ENCODE measurements around the gene UBE2O.

UBE2O gene

GRCh38 chr17:76471498-76472257 is 18.7 kb upstream of the UBE2O start:
- H3K27ac ChIP-seq: no peak overlapping the region
- TF ChIP-seq ZFX (IDR thresholded peaks at IDR 0.05): no peak
- no peak for TF ChIP-seq CTCF (conservative IDR thresholded peaks at IDR 0.05)

DNA sequence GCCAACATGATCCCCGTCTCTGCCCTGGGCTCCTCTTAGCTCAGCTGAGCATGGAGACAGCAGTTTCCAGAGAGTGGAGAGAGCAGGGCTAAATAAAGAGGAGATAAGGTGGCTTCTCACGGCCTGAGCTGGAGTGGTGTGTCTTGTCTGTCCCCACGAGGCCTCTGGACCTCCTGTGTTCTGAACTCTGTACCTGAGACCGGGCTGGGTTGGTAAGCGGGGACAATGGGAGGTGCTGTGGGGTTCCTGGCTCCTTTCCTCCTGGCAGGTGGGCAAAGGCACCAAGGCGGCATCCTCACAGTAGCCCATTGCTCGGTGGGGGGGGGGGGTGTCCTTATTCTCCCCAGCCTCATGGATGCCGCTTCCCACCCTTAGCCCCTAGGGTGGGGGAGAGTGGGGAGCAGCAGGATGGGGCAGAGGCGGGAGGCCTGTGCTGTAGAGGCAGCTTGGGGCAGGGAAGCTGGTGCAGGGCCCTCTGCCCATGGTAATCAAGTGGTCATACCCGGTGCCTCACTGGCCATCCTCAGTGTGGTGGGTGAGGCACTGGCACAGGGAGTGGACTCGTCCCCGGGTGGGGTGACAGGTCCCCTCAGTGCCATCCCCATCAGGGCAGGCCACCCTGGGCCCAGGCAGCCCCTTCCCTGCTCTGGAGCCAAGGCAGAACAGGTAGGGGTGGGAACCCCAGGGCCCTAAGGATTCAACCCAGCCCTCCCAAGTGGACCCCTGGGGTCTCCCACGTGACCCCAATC is 17.2 kb upstream of the UBE2O start:
- TF ChIP-seq ZFX (IDR thresholded peaks at IDR 0.05): no peak
- no peak for TF ChIP-seq CTCF (conservative IDR thresholded peaks at IDR 0.05)

DNA sequence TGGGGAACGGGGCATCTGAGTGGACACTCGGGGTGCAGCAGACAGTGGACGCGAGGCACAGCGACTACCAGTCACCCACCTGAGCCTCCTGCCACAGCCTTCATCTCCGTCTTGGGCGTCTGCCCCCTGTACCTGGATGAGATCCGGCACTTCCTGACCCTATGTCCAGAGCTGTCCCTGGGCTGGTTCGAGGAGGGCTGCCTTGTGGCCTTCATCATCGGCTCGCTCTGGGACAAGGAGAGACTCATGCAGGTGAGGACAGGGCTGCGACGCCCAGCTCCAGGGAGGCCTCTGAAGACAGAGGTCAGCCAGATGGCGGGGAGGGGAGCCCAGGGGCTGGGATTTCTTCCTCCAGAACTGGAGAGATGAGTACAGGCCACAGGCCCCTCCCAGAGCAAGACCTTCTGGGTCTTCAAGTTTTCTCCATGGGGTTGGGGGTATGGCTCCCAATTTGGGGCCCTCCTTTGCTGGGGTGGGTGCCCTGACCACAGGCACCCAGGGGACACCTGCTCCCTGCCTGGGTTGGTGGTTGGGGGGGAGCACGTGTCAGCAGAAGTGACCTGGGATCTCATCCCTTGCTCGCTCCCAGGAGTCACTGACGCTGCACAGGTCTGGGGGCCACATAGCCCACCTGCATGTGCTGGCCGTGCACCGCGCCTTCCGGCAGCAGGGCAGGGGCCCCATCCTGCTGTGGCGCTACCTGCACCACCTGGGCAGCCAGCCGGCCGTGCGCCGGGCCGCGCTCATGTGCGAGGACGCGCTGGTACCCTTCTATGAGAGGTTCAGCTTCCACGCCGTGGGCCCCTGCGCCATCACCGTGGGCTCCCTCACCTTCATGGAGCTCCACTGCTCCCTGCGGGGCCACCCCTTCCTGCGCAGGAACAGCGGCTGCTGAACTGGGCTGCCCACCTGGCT is 16.4 kb upstream of the UBE2O start:
- TF ChIP-seq CTCF (conservative IDR thresholded peaks at IDR 0.05) (no peak), ZFX (IDR thresholded peaks at IDR 0.05) (no peak)
- no peak overlapping the region for H3K27ac ChIP-seq

More for the DNA sequence above, 17.2 kb upstream of the UBE2O start:
- no peak overlapping the region for H3K27ac ChIP-seq

- TF ChIP-seq ZFX (IDR thresholded peaks at IDR 0.05) (no peak), CTCF (conservative IDR thresholded peaks at IDR 0.05) (no peak)
- H3K27ac ChIP-seq: no peak overlapping the region
Measured at GRCh38 chr17:76468634-76469010, 15.7 kb upstream of the UBE2O start.

DNA sequence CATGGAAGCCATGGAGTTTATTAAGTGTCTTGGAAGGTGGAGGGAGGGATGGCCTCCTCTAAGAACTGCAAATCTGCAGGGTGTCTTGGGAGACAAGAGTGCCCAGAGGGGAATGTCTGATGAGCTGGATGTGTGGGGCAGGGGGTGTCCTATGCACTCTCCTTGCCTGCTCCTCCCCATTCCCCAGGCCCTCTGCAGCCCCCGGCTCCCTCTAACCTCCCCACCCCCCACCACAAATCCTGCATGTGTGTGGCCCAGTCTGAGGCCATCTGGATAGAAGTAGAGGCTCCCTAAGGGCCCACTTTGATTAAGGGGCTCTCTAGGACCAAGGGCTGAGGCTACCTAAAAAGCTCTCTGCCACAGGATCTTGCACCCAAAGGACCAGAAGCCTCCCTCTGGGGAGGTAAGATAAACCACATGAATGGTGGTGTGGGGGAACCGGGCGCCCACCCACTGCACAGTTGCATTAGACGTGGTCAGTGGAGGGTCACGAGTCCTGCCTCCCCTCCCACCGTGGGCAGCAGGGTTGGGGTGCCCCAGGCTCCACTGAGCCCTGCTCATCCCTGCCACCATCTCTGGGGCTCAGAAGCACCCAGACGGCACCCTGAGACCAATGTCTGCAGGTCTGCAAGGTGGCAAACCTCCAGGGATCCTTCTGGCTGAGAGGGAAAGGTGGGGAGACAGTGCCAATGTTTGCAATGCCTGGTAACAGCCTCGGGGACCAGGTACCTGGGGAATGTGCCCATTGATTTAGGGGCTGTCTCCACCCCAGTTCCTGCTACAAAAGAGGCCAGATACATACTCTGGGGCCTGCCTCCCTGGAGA is 15.1 kb upstream of the UBE2O start:
- H3K27ac ChIP-seq: no peak overlapping the region
- TF ChIP-seq CTCF (conservative IDR thresholded peaks at IDR 0.05) (no peak), ZFX (IDR thresholded peaks at IDR 0.05) (no peak)

DNA sequence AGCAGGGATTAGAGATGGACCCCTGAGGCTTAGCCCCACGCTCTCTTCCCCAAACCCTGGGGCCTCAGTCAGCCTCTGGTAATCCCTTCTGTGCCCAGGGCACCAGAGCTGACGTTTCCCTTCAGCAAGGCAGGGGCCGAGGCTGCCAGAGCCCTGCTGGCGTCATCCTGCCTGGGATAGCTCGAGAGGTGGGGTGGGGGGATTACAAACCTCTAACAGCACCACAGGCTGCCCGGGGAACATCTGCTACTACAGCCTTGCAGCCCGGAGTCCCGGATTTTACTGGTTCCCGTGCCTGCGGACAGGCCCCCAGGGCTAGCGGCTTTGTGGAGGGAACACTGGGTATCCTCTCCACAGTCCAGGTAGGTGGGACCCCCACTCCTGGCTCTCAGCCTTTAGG is 14.4 kb upstream of the UBE2O start, which contains the start of gene AANAT:
TSS of gene AANAT (plus strand) at position 238 of the 400 bp plus-strand sequence. CDS start 1,144 bp downstream, outside the sequence.
- H3K27ac ChIP-seq: no peak within 1 kb of the TSS
- TF ChIP-seq CTCF (conservative IDR thresholded peaks at IDR 0.05) (no peak), ZFX (IDR thresholded peaks at IDR 0.05) (no peak)

Measured in C4-2B (cell line).